GM19328 (cell line): ENCODE results near the gene GALNS.
"Not testable (repeated sequence)": the region's sequence is repeated elsewhere in the genome, so short reads cannot be mapped to it uniquely, and the experiment has no call there.

Experiments used
- ATAC-seq: cut with Tn5 transposase; IDR thresholded peaks from one replicate; pipeline ENCODE4 v1.9.1; 2021; ENCODE audit warnings: mild to moderate bottlenecking, moderate library complexity; ENCODE audit not compliant: unreplicated experiment

GALNS gene

GRCh38 chr16:88856828-88857727 is at the start of gene GALNS, which contains the start of gene TRAPPC2L:
Gene GALNS, minus strand, starts transcription at chr16:88856947. Its CDS starts 70 bp downstream, at chr16:88856877.
Gene TRAPPC2L, plus strand, starts transcription at chr16:88857127. Its CDS starts 24 bp downstream, at chr16:88857151.
- peak; percentile 82 for ATAC-seq

DNA sequence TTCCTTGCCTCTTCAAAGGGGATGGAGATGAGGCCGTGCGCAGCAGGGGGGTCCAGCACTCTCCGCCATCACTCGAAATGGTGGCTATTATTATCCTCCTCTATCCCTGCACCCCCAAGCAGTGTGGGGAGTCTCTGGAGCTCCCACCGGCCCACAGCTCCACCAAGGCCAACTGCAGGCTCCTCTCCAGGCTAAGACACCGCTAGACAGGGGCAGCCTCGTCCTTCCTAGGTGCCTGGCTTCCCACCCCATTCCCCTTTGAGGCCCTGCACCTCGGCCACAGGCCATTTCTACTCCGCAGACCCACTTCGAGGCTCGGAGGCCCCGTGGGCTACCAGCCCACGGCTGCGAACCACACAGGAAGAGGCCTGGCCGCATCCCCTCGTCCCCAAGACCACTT is 49.3 kb upstream of the GALNS start:
- ATAC-seq: no peak

DNA sequence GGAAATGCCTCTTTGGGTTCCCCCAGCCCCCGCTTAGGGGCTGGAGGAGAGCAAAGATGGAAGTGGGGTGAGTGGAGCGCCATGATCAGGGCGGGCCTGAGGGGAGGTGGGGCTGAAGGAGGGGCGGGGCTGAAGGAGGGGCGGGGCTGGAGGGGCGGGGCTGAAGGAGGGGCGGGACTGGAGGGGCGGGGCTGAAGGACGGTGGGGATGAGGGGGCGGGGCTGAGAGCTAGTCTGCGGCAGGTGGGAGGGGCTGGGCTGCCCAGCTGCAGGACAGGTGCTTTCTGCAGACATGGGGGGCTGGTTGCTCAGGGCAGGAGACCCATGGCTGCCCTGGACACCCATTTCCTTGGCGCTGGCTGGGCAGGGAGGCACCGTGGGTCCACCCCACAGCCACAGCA is 48.8 kb upstream of the GALNS start:
- ATAC-seq: no peak

GRCh38 chr16:88904676-88905365 is 48.1 kb upstream of the GALNS start:
- no peak for ATAC-seq

GRCh38 chr16:88903267-88903666 is 46.5 kb upstream of the GALNS start:
- no peak for ATAC-seq

DNA sequence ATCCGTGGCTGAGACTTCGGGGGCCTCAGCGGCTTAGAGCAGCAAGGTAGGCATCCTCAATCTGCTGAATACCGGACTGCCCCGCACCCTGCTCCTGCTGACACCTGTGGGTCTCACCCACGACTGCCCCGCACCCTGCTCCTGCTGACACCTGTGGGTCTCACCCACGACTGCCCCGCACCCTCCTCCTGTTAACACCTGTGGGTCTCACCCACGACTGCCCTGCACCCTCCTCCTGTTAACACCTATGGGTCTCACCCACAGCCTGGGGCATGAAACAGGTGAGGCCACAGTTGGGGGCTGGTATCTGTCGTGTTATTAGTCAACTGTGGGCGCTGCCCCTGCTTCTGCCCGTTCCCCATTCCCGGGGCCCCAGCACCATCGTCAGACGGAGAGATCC is 46.0 kb upstream of the GALNS start:
- ATAC-seq: no peak

GRCh38 chr16:88901718-88902337 is 45.1 kb upstream of the GALNS start:
- ATAC-seq: no peak

DNA sequence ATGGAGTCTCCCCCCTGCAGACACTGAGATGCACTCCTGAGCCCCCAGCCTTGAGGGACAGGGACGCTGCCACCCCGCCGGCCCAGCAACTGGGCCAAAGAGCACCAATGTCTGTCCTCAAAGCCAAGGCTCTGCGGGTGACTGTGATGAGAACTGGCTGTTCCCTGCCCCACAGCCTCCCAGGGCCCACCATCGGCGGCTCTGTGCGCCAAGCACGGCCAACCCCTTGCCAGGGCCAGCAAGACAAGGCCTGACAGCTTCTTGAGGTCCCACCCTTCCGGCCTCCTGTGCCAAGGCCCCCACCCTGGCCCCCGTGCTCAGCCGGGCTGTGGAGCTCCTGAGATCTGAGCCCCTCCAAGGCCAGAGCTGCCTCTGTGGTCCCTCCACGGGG is 43.9 kb upstream of the GALNS start:
- no peak for ATAC-seq

DNA sequence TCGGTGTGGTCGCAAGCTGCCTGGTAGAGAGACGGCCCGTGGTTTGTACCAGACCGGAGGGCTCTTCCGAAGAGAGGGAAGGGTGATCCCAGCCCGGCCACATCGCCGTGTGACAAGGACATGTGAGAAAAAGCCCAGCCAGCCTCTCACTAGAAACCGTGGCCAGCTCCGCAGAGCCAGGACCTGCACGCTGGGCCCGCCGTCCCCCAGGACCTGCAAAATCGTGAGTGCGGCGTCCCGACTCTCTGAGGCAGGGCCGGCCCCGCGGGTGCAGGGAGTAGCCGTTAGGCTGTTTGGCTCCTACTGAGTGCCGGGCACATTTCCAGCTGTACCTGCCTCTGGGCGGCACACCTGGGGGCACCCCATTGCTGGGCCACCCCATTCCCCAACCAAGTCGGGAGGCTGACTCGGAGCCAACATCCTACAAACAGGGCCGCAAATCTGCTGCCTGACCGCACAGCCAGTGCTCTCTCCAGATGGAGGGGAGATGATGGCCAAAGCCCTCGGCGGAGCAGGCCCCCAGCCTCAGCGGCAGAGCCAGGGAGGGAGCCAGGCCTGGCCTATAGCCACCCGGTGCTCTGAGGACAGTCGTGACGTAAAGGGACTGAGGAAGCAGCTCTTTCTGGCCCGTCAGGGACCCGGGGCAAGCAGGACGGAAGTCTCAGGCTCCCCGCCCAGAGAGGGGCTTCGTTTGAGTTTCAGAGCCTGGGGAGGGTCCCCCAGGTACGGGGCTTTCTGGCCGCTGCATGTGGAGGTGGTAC is 43.3 kb upstream of the GALNS start:
- ATAC-seq: no peak

GRCh38 chr16:88897696-88898425 is 41.1 kb upstream of the GALNS start:
- ATAC-seq: no peak

GRCh38 chr16:88896238-88897070 is 39.7 kb upstream of the GALNS start:
- no peak for ATAC-seq

- no peak for ATAC-seq
Measured at GRCh38 chr16:88895335-88895734, 38.6 kb upstream of the GALNS start.

DNA sequence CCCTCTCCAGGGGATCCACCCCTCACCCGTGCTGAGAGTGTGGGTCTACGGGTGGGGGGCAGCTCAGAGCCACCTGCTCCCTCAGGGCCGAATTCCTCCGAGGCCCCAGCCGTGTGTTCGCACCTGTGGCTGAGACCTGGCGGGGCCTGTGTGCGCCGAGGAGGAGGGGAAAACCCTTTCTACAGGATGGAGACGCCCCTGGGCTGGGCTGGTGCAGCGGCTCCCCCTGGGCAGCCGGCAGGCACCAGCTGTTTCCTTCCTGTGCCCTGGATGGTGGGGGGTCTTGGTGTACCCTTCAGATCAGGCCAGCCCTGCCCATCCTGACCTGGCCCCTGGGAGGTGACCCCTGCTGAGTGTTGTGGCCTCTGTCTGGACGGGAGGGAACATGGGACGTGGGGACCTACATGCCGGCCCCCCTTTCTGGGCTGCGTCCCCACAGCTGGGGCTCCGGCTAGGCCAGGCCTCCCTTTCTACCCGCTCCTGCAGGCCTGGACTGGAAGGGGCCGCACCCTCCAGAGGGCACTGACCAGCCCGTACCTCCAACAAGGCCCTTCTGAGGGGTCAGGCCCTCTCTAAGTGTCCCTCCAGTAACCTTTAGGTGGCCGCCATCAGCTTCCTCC is 38.0 kb upstream of the GALNS start:
- ATAC-seq: no peak

DNA sequence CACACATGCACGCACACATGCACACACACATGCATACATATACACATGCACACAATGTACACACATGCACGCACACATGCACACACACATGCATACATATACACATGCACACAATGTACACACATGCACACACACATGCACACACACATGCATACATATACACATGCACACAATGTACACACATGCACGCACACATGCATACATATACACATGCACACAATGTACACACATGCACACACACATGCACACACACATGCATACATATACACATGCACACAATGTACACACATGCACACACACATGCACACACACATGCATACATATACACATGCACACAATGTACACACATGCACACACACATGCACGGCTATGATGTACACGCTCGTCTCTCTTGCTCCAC is 37.5 kb upstream of the GALNS start:
- not testable (repeated sequence) for ATAC-seq

DNA sequence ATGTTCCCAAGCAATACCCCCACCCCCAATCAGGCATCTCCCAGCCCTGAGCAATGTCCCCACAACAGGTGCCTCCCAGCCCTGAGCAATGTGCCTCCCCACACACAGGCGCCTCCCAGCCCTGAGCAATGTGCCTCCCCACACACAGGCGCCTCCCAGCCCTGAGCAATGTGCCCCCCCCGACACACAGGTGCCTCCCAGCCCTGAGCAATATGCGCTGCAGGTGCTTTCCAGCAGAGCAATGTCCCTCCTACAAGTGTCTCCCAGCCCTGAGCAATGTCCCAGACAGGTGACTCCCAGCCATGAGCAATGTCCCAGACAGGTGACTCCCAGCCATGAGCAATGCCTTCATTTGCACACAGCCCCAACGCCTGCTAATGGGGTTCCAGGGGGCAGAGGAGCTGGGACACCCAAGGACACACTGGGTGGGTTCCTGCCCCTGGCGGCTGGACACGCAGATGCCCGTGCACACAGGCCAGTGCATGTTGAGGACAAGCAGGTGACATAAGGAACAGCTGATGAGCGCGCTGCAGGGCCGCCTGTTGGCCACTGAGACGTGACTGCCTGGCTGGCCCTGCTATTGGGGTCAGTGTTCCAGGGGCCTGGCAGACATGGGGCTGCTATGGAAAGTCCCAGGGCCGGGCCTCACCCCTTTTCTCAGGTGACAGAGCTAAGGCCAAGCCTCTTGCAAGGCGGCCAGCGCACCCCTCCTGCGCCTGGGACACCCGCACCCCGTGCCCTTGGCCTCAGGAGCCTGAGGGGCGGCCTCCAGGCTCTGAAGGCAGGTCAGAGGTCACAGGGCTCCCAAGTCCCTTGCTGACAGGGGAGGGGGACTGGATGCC is 36.6 kb upstream of the GALNS start:
- no peak for ATAC-seq

- ATAC-seq: no peak
Measured at GRCh38 chr16:88892065-88892464, 35.3 kb upstream of the GALNS start.

DNA sequence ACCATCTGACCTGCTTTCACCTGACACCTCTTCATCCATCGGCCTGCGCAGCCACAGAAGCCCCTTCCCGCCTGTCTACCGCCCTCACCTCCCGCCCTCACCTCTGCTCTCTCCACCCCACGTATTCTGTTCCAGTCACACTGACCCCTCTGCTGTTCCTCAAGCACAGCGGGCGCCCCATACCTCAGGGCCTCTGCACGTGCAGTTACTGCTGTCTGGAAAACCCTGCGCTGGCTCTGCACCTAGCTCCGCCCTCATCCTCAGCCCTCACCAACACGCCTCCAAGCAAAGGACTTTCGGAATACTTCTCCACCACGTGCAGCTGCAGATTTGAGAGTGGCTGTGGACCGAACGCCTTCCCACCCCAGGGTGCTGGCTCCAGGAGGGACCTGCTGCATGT is 34.3 kb upstream of the GALNS start:
- ATAC-seq: no peak
